ENCODE results near the gene PPP1R15A.
"Not testable (repeated sequence)": the region's sequence is repeated elsewhere in the genome, so short reads cannot be mapped to it uniquely, and the experiment has no call there.

Gene PPP1R15A

GRCh38 chr19:48859711-48860572 is 12.3 kb upstream of the PPP1R15A start:
- DNase-seq: no peak

DNA sequence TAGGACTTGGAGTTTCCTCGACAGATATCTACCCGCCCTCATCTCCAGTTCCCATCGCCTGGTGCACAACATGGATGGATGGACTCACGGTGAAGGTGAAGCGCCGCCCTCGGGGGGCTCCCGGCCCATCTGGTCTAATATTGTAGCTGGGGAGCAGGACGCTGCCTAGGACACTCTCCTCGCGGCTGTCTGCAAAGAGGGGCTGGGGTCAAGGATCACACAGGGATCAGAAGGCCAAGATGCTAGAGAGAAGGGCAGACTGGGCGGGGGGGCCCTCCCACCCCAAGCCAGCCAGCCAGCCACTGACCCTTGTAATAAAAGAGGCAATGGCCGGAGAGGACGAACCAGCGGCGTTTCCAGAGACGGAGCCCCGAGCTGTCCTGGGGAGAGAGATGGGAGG is 10.9 kb upstream of the PPP1R15A start:
- DNase-seq: no peak

- DNase-seq: no peak
Observed at GRCh38 chr19:48862827-48863226, 9.4 kb upstream of the PPP1R15A start.

DNA sequence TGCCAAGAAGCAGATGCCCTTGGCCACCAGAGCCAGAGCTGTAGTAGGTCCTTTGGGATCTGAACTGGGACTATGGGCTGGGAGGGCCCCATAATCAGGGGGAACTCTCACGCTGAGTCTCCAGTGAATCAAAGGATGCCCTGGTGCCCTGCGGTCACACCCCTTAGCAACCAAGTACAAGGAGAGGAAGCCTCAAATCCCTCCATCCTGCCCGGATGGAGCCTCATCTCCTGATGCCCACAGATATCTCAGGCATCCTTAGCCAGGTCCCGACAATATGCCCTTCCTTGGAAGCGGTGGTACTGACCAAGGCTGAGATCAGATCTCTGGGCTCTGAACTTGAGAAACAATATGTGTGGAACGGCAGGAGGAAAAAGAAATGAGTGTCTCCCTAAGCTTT is 5.5 kb upstream of the PPP1R15A start:
- no peak for DNase-seq

DNA sequence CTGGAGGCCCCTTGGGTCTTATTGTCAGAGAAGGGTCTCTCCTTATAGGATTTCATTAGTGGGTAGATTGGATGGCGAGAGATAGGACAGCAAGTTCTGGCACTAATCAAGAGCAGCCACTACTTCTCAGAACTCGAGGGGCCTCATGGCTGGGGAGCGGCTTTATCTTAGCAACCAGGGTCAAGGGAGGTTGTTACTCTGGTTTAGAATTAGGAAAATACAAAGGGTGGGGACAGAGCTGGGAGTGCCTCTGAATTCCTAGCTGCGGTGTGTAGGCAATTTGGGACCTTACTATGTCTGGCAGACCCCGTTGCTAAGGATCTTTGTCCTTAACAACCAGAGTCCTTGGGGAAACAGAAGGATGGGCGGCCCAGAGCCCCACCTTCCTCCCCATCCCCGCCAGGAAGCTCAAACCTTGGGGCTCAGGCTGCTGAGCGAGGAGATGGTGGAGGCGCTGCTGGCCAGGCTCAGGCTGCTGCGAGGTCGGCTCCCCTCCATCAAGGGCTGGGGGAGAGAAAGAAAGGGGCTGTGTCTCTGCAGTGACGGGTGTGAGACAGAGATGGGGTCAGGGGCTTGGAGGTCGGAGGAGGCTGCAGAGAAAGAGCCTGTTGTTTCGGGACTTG is 5.0 kb upstream of the PPP1R15A start:
- no peak for DNase-seq

GRCh38 chr19:48867746-48868113 is 4.5 kb upstream of the PPP1R15A start:
- no peak for DNase-seq

DNA sequence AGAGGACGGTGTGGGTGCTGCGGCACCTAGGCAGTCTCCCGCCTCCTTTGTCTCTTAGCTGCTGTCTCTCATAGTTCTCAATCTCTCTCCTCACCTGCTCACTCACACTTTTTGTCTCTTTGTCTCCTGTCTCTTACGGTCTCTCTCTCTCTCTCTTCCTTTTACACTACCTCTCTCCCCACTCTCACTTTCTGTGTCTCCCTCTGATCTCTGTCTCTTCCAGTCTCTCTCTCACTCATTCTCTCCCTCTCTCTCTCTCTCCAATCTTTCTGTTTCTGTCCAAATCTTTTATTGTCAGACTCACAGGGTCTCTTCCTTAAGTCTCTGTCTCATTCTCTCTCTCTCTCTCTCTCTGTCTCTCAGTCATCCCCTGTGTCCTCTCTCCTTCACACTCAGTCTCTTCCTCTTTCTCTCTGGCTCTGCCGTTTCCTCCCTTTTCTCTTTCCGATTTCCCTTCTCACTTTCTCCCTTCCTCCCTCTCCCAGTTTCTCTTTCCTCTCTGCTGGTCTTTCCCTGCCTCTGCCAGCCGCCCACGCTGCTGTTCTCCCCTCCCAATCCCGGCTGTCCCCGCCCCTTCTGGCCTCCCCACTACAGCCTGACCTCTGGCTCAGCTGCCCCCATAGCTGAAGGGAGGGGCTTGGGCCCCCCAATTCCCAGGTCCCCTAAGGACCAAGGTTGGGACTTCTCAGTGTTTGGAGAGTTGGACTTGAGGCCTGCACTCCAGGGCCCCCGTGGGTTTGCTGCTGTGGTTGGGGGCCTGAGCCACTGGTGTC is 3.9 kb upstream of the PPP1R15A start, which contains the start of gene PLEKHA4:
PLEKHA4 (minus strand) TSS at position 504 of the 773 bp plus-strand sequence. CDS start 997 bp downstream, outside the sequence.
- no peak for DNase-seq

GRCh38 chr19:48870048-48870447 is 2.2 kb upstream of the PPP1R15A start:
- DNase-seq: no peak

DNA sequence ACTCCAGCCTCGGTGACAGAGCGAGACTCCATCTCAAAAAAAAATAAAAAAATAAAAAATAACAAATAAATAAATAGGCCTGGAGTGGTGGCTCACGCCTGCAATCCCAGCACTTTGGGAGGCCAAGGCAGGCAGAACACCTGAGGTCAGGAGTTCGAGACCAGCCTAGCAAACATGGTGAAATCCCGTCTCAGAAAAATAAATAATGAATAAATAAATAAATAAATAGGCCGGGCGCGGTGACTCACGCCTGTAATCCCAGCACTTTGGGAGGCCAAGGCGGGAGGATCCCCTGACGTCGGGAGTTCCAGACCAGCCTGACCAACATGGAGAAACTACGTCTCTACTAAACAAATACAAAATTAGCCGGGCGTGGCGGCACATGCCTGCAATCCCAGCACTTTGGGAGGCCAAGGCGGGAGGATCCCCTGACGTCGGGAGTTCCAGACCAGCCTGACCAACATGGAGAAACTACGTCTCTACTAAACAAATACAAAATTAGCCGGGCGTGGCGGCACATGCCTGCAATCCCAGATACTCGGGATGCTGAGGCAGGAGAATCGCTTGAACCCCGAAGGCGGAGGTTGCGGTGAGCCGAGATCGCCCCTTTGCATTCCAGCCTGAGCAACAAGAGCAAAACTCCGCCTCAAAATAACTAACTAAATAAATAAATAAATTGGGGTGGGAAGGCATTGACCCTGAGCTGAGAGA is 595 bp upstream of the PPP1R15A start:
- DNase-seq: not testable (repeated sequence)

GRCh38 chr19:48872884-48873475 is 759 bp downstream of the PPP1R15A start:
- DNase-seq: peak; percentile 83

DNA sequence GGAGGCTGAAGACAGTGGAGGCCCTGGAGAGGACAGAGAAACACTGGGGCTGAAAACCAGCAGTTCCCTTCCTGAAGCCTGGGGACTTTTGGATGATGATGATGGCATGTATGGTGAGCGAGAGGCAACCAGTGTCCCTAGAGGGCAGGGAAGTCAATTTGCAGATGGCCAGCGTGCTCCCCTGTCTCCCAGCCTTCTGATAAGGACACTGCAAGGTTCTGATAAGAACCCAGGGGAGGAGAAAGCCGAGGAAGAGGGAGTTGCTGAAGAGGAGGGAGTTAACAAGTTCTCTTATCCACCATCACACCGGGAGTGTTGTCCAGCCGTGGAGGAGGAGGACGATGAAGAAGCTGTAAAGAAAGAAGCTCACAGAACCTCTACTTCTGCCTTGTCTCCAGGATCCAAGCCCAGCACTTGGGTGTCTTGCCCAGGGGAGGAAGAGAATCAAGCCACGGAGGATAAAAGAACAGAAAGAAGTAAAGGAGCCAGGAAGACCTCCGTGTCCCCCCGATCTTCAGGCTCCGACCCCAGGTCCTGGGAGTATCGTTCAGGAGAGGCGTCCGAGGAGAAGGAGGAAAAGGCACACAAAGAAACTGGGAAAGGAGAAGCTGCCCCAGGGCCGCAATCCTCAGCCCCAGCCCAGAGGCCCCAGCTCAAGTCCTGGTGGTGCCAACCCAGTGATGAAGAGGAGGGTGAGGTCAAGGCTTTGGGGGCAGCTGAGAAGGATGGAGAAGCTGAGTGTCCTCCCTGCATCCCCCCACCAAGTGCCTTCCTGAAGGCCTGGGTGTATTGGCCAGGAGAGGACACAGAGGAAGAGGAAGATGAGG is 1.5 kb downstream of the PPP1R15A start:
- no peak for DNase-seq

- DNase-seq: no peak
Observed at GRCh38 chr19:48874303-48875135, 2.3 kb downstream of the PPP1R15A start.

DNA sequence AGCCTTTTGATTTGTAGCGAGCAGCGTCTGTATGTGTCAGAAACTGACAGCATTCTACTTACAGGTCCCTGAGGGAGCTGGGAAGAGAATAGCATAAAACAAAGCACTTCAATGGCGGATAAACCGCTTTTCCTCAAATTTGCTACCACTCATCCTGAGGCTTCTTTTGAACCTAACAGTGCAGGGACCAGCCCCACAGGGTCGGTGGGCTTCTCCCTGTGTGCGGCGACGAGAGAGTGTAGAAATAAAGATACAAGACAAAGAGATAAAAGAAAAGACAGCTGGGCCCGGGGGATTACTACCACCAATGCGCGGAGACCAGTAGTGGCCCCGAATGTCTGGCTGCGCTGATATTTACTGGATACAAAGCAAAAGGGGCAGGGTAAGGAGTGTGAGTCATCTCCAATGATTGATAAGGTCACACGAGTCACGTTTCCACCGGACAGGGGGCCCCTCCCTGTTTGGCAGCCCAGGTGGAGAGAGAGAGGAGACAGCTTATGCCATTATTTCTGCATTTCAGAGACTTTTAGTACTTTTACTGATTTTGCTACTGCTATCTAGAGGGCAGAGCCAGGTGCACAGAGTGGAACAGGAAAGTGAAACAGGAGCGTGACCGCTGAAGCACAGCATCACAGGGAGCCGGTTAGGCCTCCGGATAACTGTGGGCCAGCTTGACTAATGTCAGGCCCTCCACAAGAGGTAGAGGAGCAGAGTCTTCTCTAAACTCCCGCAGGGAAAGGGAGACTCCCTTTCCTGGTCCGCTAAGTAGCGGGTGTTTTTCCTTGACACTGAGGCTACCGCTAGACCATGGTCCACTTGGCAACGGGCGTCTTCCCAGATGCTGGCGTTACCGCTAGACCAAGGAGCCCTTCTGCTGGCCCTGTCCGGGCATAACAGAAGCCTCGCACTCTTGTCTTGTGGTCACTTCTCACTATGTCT is 4.1 kb downstream of the PPP1R15A start:
- DNase-seq: not testable (repeated sequence)

DNA sequence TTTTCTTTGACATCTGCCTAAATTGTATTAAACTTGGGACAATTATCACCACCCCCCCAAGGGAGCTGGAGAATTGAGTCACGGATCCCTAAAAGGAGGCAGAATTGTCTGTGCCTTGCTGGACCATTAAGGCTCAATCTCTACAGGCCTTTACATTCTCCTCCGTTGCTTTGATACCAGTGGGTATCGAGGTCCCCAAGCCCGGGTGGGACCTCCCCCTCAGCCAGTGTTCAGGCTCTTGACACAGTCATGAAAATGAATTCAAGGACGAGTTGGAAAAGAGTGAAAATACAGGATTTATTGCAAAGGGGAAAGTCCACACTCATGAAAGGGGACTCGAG is 5.6 kb downstream of the PPP1R15A start:
- no peak for DNase-seq

GRCh38 chr19:48878196-48879024 is 6.2 kb downstream of the PPP1R15A start:
- no peak for DNase-seq

DNA sequence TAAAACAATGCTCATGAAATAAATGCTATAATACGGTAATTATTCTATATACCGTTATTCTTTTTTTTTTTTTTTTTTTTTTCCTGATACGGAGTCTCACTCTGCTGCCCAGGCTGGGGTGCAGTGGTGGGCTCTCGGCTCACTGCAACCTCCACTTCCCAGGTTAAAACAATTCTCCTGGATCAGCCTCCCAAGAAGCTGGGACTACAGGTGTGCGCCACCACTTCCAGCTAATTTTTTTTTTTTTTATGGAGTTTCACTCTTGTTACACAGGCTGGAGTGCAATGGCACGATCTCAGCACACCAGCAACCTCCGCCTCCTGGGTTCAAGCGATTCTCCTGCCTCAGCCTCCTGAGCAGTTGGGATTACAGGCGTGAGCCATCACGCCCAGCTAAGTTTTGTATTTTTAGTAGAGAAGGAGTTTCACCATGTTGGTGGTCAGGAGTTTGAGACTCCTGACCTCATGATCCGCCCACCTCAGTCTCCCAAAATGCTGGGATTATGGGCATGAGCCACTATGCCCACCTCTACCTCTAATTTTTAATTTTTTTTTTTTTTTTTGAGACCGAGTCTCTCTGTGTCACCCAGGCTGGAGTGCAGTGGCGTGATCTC is 6.9 kb downstream of the PPP1R15A start:
- no peak for DNase-seq

GRCh38 chr19:48879696-48880095 is 7.5 kb downstream of the PPP1R15A start:
- not testable (repeated sequence) for DNase-seq

All from NCI-H510A treated with DMSO at 0.1 percent for 48 hours (cell line).